K562 (cell line): Measurements from ENCODE around the gene CPLX1. TPM values are rescaled to one million over a fixed set of nuclear protein-coding genes. Genes with fewer than 3 reads are reported as not detected.

Experiments used
- ATF7 ChIP-seq: fragments of 450-650 bp; IDR thresholded peaks from 2 replicates; pipeline ENCODE4 v1.7.1; 2014; ENCODE audit warnings: mild to moderate bottlenecking, moderate library complexity
- BRD4 ChIP-seq: fragments of 200-600 bp; sonication (generic); IDR thresholded peaks from 2 replicates; pipeline ENCODE4 v1.6.1; 2017; ENCODE audit warnings: inconsistent platforms
- ERF ChIP-seq: fragments of 450-650 bp; formaldehyde crosslinking; IDR thresholded peaks from 2 replicates; pipeline ENCODE4 v1.4.0; 2020; ENCODE audit warnings: mild to moderate bottlenecking, mixed read lengths
- ETV1 ChIP-seq: fragments of 450-650 bp; conservative IDR thresholded peaks from 2 replicates; pipeline ENCODE4 v1.6.1; 2016; ENCODE audit warnings: missing genetic modification characterization, control low read depth, low read depth, missing compliant biosample characterization
- FOXP1 ChIP-seq: sonication (generic); formaldehyde crosslinking; IDR thresholded peaks from 2 replicates; pipeline ENCODE4 v1.8.0; 2022; ENCODE audit warnings: mild to moderate bottlenecking, missing genetic modification reagents
- HNRNPK ChIP-seq: fragments of 200-400 bp; formaldehyde crosslinking; IDR thresholded peaks from one replicate; pipeline ENCODE4 v1.6.1; 2018; ENCODE audit warnings: mild to moderate bottlenecking, low read depth, low read length; ENCODE audit not compliant: poor library complexity, severe bottlenecking
- KLF6 ChIP-seq: fragments of 250-450 bp; sonication (Bioruptor Pico); IDR thresholded peaks from 2 replicates; pipeline ENCODE4 v1.4.0; 2020; ENCODE audit warnings: mild to moderate bottlenecking, moderate library complexity, borderline replicate concordance
- SIN3A ChIP-seq, 2 experiments: fragments of 150-350 bp in 1 of 2; IDR thresholded peaks; 2 replicates each; pipeline ENCODE4 v1.6.1; 2011 to 2016; ENCODE audit warnings: borderline replicate concordance in 2 of 2, low read depth in 2 of 2, low read length in 2 of 2, mild to moderate bottlenecking in 2 of 2, moderate library complexity in 2 of 2; ENCODE audit not compliant: control insufficient read depth in 1 of 2
- SMAD3 ChIP-seq: fragments of 450-650 bp; formaldehyde crosslinking; conservative IDR thresholded peaks from 2 replicates; pipeline ENCODE4 v1.4.0; 2020; ENCODE audit warnings: mild to moderate bottlenecking
- TBP ChIP-seq: optimal IDR thresholded peaks from 2 replicates; pipeline ENCODE3; 2011; ENCODE audit warnings: low read depth, low read length, improper control_type of control experiment
- WHSC1 ChIP-seq: IDR thresholded peaks from one replicate; pipeline ENCODE4 v1.6.1; 2012; ENCODE audit warnings: low read length, control low read depth, inconsistent platforms
- ZBTB7A ChIP-seq: IDR thresholded peaks from 2 replicates; pipeline ENCODE4 v1.6.1; 2011; ENCODE audit warnings: low read depth, mild to moderate bottlenecking, low read length, moderate library complexity, borderline replicate concordance; ENCODE audit not compliant: control insufficient read depth
- ZNF398 ChIP-seq: fragments of 250-450 bp; sonication (Bioruptor Pico); IDR thresholded peaks from 2 replicates; pipeline ENCODE4 v1.8.0; 2021; ENCODE audit warnings: moderate library complexity, mild to moderate bottlenecking, inconsistent platforms
- ZNF407 ChIP-seq: fragments of 450-650 bp; IDR thresholded peaks from 2 replicates; pipeline ENCODE4 v1.6.1; 2016; ENCODE audit warnings: low read depth
- ZNF444 ChIP-seq: fragments of 250-450 bp; sonication (Bioruptor Pico); IDR thresholded peaks from 2 replicates; pipeline ENCODE4 v1.4.0; 2020; ENCODE audit warnings: mild to moderate bottlenecking, moderate library complexity
- ZNF445 ChIP-seq: fragments of 250-450 bp; sonication (Bioruptor Pico); IDR thresholded peaks from 2 replicates; pipeline ENCODE4 v1.4.0; 2020; ENCODE audit warnings: low read depth, mild to moderate bottlenecking, moderate library complexity
- polyA plus RNA-seq, 8 experiments: library from polyadenylated mRNA; depleted of rRNA in 4 of 8; stranded (reverse) in 5 of 8; unstranded in 3 of 8; fragments of >200 nt; fragmentation: Nextera tagmentation in 2 of 8; fragmentation: Illumina TruSeq in 1 of 8; extraction: Ambion mirVana in 2 of 8; extraction: Trizol in 1 of 8; gene quantifications; 2 replicates each; pipeline versions ENCODE4 v1.2.1 to v1.2.3, GENCODE V29; 2011 to 2014; ENCODE audit warnings: inconsistent platforms in 1 of 8, missing spikeins in 1 of 8
- total RNA-seq, 7 experiments: library from RNA; depleted of rRNA in 6 of 7; stranded (reverse); fragments of >200 nt in 6 of 7; fragmentation: Illumina TruSeq in 2 of 7; extraction: Trizol in 2 of 7; gene quantifications; 2 replicates each; pipeline versions ENCODE4 v1.2.1 to v1.2.3, GENCODE V29; 2011 to 2021; ENCODE audit warnings: low replicate concordance in 1 of 7
- TF ChIP-seq, protein P1 (sequence below): fragments of 250-450 bp; sonication (Bioruptor Pico); IDR thresholded peaks from 2 replicates; pipeline ENCODE4 v1.6.1; 2021; ENCODE audit warnings: mild to moderate bottlenecking

CPLX1 gene
- total and polyA plus RNA-seq, 9 of the 15 experiments (the other 6 are each of a cell fraction or from before 2014, with no cell fraction given): 0.03 to 3.3 (median 0.17) TPM; not detected in 2

DNA sequence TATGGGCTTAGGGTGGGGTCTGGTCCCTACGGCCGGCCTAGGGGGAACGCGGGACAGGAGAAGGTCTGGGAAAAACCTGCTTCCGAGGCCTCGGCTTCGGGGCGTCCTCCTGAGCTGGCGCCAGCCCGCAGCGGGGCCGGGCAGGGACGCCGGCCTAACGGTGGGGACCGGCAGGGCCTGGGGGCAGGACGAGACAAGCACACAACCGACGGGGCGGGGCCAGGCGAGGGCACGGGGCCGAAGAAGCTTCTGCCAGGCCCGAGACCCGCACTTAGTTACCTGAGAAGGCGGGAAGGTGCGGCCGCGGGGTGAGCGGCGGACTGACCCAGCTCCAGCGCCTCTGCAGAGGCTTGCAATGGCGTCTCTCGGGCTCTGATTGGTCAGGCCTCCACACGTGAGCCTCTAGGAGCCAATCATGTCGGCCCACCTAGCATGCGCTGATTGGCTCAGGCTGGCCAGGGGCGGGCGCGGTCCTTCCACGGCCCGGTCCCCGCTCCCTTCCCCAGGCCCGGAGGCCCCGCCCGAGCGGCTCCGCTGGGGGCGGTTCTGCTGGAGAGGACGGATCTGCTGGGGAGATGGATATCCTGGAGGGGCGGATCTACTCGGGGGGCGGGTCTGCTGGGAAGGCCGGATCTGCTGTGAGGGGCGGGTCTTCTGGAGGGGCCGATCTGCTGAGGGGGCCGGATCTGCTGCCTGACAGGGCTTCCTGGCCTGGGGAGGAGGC lies 44.3 kb downstream of the CPLX1 start (continued):
- TF ChIP-seq ZNF444 (CRISPR knock-in tag) (no peak), ERF (CRISPR knock-in tag) (0 out of 2 replicates have a peak, but pooled peaks have one; percentile 32), SIN3A (IDR thresholded peaks at IDR 0.05; ENCODE audit: borderline replicate concordance in 2 of 2, control insufficient read depth in 1 of 2, low read depth in 2 of 2, low read length in 2 of 2) (peak in 1 of 2 experiments; percentile 85; a peak in 1 of 4 replicates), BRD4 (peak; percentile 97), ZNF407 (no peak), KLF6 (CRISPR knock-in tag) (no peak), WHSC1 (no peak), TBP (peak; percentile 88), HNRNPK (no peak), ZNF445 (CRISPR knock-in tag) (no peak), ZNF398 (CRISPR knock-in tag) (no peak), ETV1 (tag) (no peak), FOXP1 (CRISPR knock-in tag) (peak; percentile 43; the same call in 1 of the 2 replicates), ATF7 (peak; percentile 57; the same call in 1 of the 2 replicates), SMAD3 (CRISPR knock-in tag) (no peak), ZBTB7A (peak; percentile 68; the same call in 1 of the 2 replicates)
- TF ChIP-seq, protein P1, sequence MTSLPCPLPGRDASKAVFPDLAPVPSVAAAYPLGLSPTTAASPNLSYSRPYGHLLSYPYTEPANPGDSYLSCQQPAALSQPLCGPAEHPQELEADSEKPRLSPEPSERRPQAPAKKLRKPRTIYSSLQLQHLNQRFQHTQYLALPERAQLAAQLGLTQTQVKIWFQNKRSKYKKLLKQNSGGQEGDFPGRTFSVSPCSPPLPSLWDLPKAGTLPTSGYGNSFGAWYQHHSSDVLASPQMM (CRISPR knock-in tag): no peak
